Endothelial cell (in vitro differentiated cells): ENCODE data around the gene DAD1. TPM values are rescaled to one million over a fixed set of nuclear protein-coding genes. Genes with fewer than 3 reads are reported as not detected.
"Not testable (repeated sequence)": the region's sequence is repeated elsewhere in the genome, so short reads cannot be mapped to it uniquely, and the experiment has no call there.

Source experiments
- DNase-seq: peaks from one replicate; pipeline ENCODE4 v3.0.0; 2021; ENCODE audit warnings: low spot score
- H3K27ac Mint-ChIP-seq: one replicate; pipeline ENCODE4 v1.8.0; 2021; ENCODE audit warnings: mixed read lengths, inconsistent platforms; ENCODE audit not compliant: unreplicated experiment
- H3K27me3 Mint-ChIP-seq: one replicate; pipeline ENCODE4 v1.8.0; 2021; ENCODE audit warnings: mild to moderate bottlenecking, moderate library complexity, mixed read lengths, inconsistent platforms; ENCODE audit not compliant: unreplicated experiment
- H3K36me3 Mint-ChIP-seq: one replicate; pipeline ENCODE4 v1.8.0; 2021; ENCODE audit warnings: mild to moderate bottlenecking, low read depth, mixed read lengths, inconsistent platforms; ENCODE audit not compliant: unreplicated experiment
- H3K4me1 Mint-ChIP-seq: one replicate; pipeline ENCODE4 v1.8.0; 2021; ENCODE audit warnings: mild to moderate bottlenecking, mixed read lengths, inconsistent platforms; ENCODE audit not compliant: unreplicated experiment
- H3K4me3 Mint-ChIP-seq: one replicate; pipeline ENCODE4 v1.8.0; 2021; ENCODE audit warnings: mild to moderate bottlenecking, mixed read lengths, inconsistent platforms; ENCODE audit not compliant: unreplicated experiment
- H3K9me3 Mint-ChIP-seq: one replicate; pipeline ENCODE4 v1.8.0; 2021; ENCODE audit warnings: mixed read lengths, inconsistent platforms; ENCODE audit not compliant: unreplicated experiment
- CTCF ChIP-seq: fragments of 200-600 bp; sonication (generic); IDR thresholded peaks from one replicate; pipeline ENCODE4 v1.5.0; 2021; ENCODE audit warnings: antibody characterized with exemption; ENCODE audit not compliant: unreplicated experiment
- total RNA-seq: library from RNA; stranded (reverse); fragmentation: NEBNext Ultra II Directional; extraction: Animal tissue kit (Norgen Biotek cat#: 25700); gene quantifications from one replicate; pipeline ENCODE4 v1.2.1, GENCODE V29; 2021; ENCODE audit not compliant: unreplicated experiment

Gene DAD1
- total RNA-seq, 1 donor from 2014 or later = 250 TPM

- Mint-ChIP-seq H3K9me3 (no peaks in the 10 kb centered on the region), H3K4me1 (peaks cover 69% of the 10 kb centered on the region), H3K27ac (peak overlapping the region; percentile 93), H3K27me3 (peaks cover 9% of the 10 kb centered on the region), H3K36me3 (no peaks in the 10 kb centered on the region), H3K4me3 (no peak overlapping the region)
- DNase-seq = peak; percentile 34
- no peak for TF ChIP-seq CTCF
These were observed 42.9 kb downstream of the DAD1 start for GRCh38 chr14:22545842-22546721.

- no peak for DNase-seq
- no peak for TF ChIP-seq CTCF
- Mint-ChIP-seq H3K27ac (peak overlapping the region; percentile 82), H3K9me3 (no peaks in the 10 kb centered on the region), H3K4me3 (no peak overlapping the region), H3K27me3 (peaks cover 6% of the 10 kb centered on the region), H3K4me1 (peaks cover 58% of the 10 kb centered on the region), H3K36me3 (no peaks in the 10 kb centered on the region)
These were observed 44.1 kb downstream of the DAD1 start for GRCh38 chr14:22544881-22545420.

GRCh38 chr14:22544406-22544805 lies 44.6 kb downstream of the DAD1 start:
- Mint-ChIP-seq H3K4me3 (no peak overlapping the region), H3K9me3 (no peaks in the 10 kb centered on the region), H3K4me1 (peaks cover 56% of the 10 kb centered on the region), H3K27ac (peak overlapping the region; percentile 3), H3K27me3 (peaks cover 5% of the 10 kb centered on the region), H3K36me3 (no peaks in the 10 kb centered on the region)
- no peak for DNase-seq
- TF ChIP-seq CTCF = no peak

GRCh38 chr14:22543570-22544357 lies 45.3 kb downstream of the DAD1 start:
- H3K4me3 Mint-ChIP-seq, H3K9me3 Mint-ChIP-seq, H3K27me3 Mint-ChIP-seq, DNase-seq, H3K36me3 Mint-ChIP-seq, H3K27ac Mint-ChIP-seq: not testable (repeated sequence)
- peaks cover 56% of the 10 kb centered on the region for H3K4me1 Mint-ChIP-seq

GRCh38 chr14:22542360-22542759 lies 46.7 kb downstream of the DAD1 start:
- Mint-ChIP-seq H3K9me3 (no peaks in the 10 kb centered on the region), H3K27ac (no peak overlapping the region), H3K27me3 (no peaks in the 10 kb centered on the region), H3K36me3 (no peaks in the 10 kb centered on the region), H3K4me1 (peaks cover 57% of the 10 kb centered on the region), H3K4me3 (no peak overlapping the region)
- no peak for DNase-seq
- TF ChIP-seq CTCF = no peak
